GM19452 (cell line): ENCODE data around the gene ME3.

Experiments used
- ATAC-seq: cut with Tn5 transposase; IDR thresholded peaks from one replicate; pipeline ENCODE4 v1.9.1; 2021; ENCODE audit not compliant: unreplicated experiment

The ME3 gene

DNA sequence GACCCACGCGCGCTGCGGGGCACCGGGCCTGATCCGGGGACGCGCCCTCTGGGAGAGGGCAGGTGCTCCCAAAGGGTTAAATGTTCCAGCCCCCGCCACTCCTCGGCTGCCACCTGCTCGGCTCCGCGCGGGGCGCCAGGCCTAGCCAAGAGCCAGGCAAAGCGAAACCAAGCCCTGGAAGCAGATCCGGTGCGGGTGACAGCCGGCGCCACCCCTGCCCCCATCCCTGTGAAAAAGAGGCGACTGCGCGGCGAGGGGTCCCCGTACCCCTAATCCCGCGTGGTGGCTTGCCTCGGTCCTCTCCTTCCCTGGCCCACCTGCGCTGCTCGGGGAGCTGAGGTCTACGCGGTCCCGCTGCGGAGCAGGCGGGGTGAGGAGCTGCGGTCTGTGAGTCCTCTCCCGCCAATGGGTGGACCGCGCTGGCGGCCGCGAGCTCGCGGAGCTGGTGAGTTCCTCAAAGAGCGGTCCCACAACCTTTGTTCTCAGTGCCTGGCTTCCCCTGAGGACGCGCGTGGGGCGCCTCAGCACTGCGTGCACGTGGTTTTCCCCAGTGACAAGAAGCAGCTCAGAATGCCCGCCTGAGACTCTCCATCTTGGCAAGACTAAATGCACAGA, at the start of gene ME3:
Gene ME3, minus strand, starts transcription at position 610 of the 615 bp plus-strand sequence.
- ATAC-seq: no peak

DNA sequence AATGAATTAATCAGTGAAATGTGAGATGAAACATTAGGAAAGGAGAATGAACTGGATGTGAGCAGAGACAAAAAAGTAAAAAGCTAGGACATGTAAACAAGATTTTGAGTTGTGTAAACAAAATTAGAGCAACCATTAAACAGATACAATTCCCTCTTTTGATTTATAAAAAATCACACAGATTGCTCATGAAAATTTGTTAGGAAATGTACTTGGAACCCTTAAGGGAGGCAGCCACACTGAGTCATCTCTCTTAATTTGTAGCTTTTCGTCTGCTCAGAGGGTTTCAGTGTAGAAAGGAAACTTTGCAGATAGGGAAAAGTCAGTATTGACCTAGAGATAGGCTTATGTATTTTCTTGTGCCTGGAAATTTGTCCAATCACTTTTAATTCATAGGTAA, 49.6 kb upstream of the ME3 start:
- no peak for ATAC-seq

DNA sequence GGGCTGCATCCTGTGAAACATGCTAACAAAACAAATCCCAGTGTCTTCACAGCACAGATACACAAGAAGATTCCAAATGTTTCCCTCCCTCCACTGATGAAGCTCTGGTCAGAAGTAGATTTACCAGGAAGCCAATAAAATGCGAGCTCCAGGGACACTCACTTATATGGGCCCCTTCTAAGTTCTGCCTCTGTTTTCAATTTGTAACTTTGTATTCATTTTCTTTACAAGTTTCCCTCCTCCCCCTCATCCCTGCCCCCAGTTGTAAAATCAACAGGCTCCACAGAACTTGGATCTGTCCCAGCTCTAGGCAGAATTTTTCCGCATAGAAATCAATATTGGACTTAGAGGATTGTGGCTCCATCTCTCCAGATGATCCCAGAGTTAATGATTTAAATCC, 48.1 kb upstream of the ME3 start:
- no peak for ATAC-seq

DNA sequence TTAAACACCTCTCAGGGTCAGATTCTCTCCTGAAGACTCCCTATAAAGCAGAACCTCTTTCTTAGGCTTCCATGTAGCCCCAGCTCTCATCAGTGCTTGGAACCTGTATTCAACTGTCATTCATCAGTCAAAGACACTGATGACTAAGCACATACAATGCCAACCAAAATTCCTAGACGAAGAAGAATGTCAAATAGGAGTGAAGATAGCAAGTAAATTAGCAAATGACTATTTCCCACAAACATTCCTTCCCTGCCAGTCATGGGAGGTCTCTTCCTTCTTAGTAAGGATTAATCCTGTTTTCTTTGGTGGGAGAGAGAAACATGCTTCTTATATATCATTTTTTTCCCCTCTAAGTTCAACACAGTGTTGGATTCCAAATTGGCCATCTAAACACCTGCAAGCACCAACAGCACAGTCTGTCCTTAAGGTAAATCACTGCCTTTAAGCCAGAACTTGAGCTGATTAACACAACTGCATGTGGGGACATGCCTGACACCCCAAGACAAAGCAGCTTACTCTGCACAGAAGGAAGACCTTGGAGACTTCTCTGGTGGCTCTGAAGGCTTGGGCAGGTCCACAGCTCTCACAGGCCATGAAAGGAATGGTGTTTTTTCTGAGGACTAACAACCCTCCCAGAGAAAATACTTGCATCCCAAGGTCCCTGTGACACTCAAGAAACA, 47.5 kb upstream of the ME3 start:
- ATAC-seq: no peak

DNA sequence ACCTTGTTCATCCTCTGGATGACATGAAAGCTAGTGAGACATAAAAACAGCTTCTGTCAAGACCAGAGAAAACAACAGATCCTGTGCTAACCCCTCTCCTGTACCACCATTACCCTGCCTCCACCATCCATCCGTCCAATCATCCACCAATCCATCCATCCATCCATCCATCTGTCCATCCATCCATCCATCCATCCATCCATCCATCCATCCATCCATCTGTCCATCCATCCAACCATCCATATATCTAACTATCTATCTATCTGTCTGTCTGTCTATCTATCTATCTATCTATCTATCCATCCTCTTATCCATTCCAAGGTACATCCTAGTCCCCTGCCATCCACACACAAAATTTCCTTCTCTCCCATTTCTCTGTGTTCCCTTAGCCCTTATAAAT, 46.6 kb upstream of the ME3 start:
- no peak for ATAC-seq

DNA sequence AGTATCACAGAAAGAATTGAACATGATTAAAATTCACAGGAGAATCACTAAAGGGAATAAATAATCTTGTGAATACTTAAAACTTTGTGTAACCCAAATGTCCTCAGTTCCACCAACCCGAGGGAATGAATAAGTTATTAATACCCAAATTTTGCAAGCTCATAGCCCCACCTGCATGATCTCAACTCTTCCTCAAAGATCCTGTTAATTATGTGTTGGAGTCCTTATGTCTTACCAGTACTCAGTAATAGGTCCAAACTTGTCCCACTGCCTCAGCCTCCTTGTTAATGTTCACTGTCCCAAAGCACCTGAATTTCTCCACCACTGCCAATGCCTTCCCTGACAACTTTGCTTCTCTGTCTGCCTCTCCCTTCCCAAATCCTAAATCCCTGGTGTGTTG, 46.1 kb upstream of the ME3 start:
- ATAC-seq: no peak

DNA sequence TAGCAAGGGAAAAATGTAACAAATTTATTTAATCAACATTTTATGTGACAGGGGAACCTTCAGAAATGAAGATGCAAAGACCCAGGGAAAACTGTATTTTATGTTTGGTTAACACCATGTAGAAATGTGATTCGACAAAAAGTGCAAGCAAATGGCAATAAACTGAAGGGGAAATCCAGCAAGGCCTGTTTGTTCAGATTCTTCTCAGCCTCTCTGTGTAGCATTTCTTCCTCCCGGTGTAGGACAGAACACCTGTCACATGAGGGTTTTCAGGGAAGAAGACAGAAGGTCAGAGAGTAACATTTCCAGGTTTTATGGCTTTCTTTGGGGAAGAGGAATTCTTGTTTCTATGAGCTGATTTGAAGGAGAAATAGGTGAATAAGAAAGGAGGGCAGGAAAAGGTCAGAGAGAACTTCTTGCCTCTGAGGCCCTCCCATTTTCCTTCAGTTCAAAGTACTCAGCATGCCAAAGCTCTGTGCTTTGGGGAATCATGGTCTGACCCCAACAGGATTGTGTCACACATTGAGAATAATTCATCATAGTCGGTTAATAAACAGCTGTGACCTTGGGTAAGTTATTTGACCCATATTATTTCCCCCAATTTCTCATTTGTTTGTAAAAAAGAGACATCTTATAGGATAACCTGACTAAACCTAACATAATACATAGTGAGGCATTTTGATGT, 45.5 kb upstream of the ME3 start:
- no peak for ATAC-seq

DNA sequence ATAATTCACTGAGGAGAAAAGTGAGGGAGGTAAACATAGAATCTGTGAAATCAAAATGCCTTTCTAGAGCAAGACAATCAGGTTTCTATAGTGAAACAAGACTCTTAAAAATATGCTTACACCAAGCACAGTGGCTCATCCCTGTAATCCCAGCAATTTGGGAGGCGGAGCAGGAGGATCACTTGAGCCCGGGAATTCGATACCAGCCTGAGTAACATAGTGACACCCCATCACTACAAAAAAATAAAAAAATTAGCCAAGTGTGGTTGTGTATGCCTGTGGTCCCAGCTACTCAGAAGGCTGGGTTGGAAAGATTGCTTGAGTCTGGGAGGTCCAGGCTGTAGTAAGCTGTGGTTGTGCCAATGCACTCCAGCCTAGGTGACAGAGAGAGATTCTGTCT, 43.2 kb upstream of the ME3 start:
- ATAC-seq: no peak

- no peak for ATAC-seq
Observed at GRCh38 chr11:86713552-86713951, 41.1 kb upstream of the ME3 start.

- no peak for ATAC-seq
Observed at GRCh38 chr11:86710936-86711335, 38.5 kb upstream of the ME3 start.

DNA sequence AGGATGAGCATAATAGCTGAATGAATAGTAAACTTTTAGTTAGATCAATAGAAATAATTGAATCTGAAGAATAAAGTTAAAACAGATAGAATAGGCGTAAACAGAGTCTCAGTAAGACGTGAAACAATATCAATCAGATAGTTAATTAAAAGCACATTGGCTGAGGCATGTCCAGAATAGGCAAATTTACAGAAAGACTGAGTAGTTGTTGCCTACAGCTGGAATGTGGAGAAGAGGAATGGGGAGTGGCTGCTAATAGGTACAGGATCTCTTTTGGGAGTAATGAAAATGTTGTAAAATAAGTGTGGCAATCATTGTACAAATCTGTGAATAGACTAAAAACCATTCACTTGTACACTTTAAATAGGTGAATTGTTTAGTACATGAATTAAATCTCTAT, 36.3 kb upstream of the ME3 start:
- no peak for ATAC-seq

GRCh38 chr11:86706338-86707131, 34.1 kb upstream of the ME3 start:
- no peak for ATAC-seq

GRCh38 chr11:86704710-86705109, 32.3 kb upstream of the ME3 start:
- no peak for ATAC-seq

DNA sequence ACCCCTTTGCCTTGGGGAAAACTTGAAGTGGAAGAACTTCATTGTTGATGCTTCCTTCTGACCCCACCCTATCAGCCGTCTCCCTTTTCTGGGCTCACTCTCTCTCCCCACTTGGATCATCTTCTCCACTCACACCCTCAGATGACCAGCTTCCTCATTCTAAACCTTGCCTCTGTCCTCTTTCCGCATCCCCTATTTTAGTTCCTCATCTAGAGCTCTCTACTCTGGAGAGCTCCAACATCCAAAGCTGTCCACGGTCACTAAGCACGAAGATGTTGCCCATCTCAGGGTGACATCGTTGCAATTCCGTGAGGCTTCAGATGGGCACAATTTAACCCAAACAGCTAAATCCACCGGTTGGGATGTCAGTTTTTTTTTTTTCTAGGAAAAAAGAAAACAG, 31.6 kb upstream of the ME3 start:
- ATAC-seq: no peak

DNA sequence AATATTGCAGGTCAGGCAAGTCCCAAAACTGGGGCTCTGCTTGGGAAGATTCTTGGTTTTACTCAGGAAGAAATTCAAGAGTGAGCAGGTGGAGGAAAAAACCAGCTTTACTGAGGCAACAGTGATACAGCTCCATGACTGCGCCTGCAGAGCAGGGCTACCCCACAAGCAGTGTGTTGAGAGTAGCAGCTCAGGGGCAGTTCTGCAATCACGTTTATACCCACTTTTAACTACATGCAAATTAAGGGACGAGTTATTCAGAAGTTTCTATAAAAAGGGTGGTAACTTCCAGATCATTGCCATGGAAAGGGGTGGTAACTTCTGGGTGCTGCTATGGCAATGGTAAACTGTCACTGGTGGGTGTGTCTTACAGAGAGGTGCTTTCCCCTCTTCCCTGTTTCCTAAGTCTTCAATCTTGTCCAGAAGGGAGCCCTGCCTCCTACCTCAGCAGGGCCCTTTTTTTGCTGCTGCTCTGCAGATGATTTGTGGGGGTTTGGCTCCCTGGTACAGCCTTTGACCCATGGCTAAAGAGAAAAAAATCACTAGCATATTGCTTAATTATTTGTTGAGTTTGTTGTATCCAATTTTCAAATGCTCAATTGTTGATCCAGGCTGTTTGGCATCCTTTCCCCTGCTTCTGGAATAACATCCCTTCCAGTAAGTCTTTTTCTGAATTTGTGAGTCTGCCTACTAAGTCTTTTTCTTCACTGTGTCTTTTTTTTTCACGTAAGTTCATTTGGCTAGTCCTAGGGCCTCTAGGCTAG, 30.0 kb upstream of the ME3 start:
- ATAC-seq: no peak

GRCh38 chr11:86699040-86699791, 26.8 kb upstream of the ME3 start:
- no peak for ATAC-seq

DNA sequence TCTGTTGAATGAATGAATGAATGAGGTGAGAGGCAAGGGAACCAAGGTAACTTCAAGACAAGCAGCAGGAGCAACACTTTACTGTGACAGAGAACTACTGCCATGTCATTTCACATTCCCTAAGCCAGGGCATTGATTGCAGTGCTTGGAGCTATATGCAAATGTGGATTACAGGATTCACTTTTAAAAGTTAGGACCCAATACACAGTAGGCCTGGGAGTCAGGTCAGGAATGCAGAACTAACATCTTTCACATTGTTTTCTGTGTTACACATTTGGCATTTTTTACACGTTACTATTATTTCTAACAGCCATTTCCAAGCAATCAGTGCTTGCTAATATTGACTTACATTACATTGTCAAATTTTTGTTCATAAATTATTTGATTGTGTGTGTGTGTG, 26.2 kb upstream of the ME3 start:
- ATAC-seq: no peak

DNA sequence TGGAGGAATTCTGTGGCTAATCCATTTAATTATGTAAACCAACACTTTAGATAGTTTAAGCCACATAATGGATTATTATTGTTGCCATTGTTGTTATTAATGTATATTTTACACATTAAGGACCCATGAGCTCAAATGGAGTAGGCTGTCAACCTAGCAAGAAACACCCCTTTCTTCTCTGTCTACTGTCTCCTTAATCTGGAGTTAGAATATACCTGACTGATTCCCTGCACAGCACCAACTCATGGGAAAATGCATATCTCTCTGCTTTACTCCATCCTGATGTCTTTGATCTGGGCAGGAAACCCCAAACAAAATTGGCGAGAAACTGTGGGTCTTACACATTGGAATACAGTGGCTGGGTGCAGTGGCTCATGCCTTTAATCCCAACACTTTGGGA, 24.0 kb upstream of the ME3 start:
- no peak for ATAC-seq

GRCh38 chr11:86696004-86696403, 23.6 kb upstream of the ME3 start:
- no peak for ATAC-seq

GRCh38 chr11:86695373-86695772, 23.0 kb upstream of the ME3 start:
- no peak for ATAC-seq
